ENCODE data around the gene RNU6-7.

- no peak for TF ChIP-seq CTCF (IDR thresholded peaks at IDR 0.05)
- no peak for TF ChIP-seq POLR2A (IDR thresholded peaks at IDR 0.05)
These were observed 8.3 kb upstream of the RNU6-7 start for GRCh38 chr14:32193532-32193931.
